H1 (cell line): ENCODE results near the gene SLC35B2.
A peak's percentile ranks its signal among the peaks of the same experiment; 100 is the strongest.

Experiments used
- CREB1 ChIP-seq: IDR thresholded peaks from 2 replicates; pipeline ENCODE4 v1.6.1; 2012; ENCODE audit warnings: inconsistent platforms
- EP300 ChIP-seq, 2 experiments: IDR thresholded peaks; 1 replicate in 1 of 2; 2 replicates in 1 of 2; pipeline ENCODE4 v1.6.1; 2011 to 2012; ENCODE audit warnings: low read depth in 2 of 2, low read length in 2 of 2, mild to moderate bottlenecking in 2 of 2, borderline replicate concordance in 1 of 2, inconsistent platforms in 1 of 2, moderate library complexity in 1 of 2
- EZH2 ChIP-seq: fragments of 200-600 bp; sonication (generic); IDR thresholded peaks from 2 replicates; pipeline ENCODE4 v1.7.1; 2012; ENCODE audit warnings: low read depth, mild to moderate bottlenecking, moderate library complexity, low read length, inconsistent platforms; ENCODE audit not compliant: severe bottlenecking
- POLR2A ChIP-seq, 2 experiments: IDR thresholded peaks; 1 replicate in 1 of 2; 2 replicates in 1 of 2; pipeline ENCODE4 v1.6.1; 2011; ENCODE audit warnings: low read depth in 2 of 2, low read length in 2 of 2, mild to moderate bottlenecking in 2 of 2; ENCODE audit errors: control extremely low read depth in 1 of 2
- RAD21 ChIP-seq, 2 experiments: IDR thresholded peaks in 1 of 2; conservative IDR thresholded peaks in 1 of 2; 2 replicates each; pipeline ENCODE4 v1.6.1; 2011; ENCODE audit warnings: low read depth in 2 of 2, low read length in 2 of 2, improper control_type of control experiment in 1 of 2, inconsistent platforms in 1 of 2, mild to moderate bottlenecking in 1 of 2, moderate library complexity in 1 of 2
- SIN3A ChIP-seq, 2 experiments: IDR thresholded peaks in 1 of 2; conservative IDR thresholded peaks in 1 of 2; 2 replicates each; pipeline ENCODE4 v1.6.1; 2011 to 2012; ENCODE audit warnings: low read length in 2 of 2, improper control_type of control experiment in 1 of 2, low read depth in 1 of 2, mild to moderate bottlenecking in 1 of 2
- TAF1 ChIP-seq: IDR thresholded peaks from 2 replicates; pipeline ENCODE4 v1.6.1; 2011; ENCODE audit warnings: mild to moderate bottlenecking, low read depth, low read length
- ZNF274 ChIP-seq: IDR thresholded peaks from 2 replicates; pipeline ENCODE4 v1.7.0; 2012; ENCODE audit warnings: low read length, borderline replicate concordance; ENCODE audit errors: extremely low read depth
- TF ChIP-seq, protein P1 (sequence below): IDR thresholded peaks from 2 replicates; pipeline ENCODE4 v1.6.1; 2012; ENCODE audit warnings: inconsistent platforms
- TF ChIP-seq, protein P2 (sequence below), 3 experiments: IDR thresholded peaks; 1 replicate in 2 of 3; 2 replicates in 1 of 3; pipeline versions ENCODE4 v1.5.1 to v1.6.1; 2011; ENCODE audit warnings: low read length in 3 of 3, mild to moderate bottlenecking in 3 of 3, inconsistent platforms in 2 of 3, low read depth in 1 of 3, moderate library complexity in 1 of 3; ENCODE audit not compliant: insufficient read depth in 1 of 3; ENCODE audit errors: control extremely low read depth in 1 of 3
- TF ChIP-seq, protein P3 (sequence below): IDR thresholded peaks from 2 replicates; pipeline ENCODE4 v1.6.1; 2011; ENCODE audit warnings: low read length, improper control_type of control experiment

DNA sequence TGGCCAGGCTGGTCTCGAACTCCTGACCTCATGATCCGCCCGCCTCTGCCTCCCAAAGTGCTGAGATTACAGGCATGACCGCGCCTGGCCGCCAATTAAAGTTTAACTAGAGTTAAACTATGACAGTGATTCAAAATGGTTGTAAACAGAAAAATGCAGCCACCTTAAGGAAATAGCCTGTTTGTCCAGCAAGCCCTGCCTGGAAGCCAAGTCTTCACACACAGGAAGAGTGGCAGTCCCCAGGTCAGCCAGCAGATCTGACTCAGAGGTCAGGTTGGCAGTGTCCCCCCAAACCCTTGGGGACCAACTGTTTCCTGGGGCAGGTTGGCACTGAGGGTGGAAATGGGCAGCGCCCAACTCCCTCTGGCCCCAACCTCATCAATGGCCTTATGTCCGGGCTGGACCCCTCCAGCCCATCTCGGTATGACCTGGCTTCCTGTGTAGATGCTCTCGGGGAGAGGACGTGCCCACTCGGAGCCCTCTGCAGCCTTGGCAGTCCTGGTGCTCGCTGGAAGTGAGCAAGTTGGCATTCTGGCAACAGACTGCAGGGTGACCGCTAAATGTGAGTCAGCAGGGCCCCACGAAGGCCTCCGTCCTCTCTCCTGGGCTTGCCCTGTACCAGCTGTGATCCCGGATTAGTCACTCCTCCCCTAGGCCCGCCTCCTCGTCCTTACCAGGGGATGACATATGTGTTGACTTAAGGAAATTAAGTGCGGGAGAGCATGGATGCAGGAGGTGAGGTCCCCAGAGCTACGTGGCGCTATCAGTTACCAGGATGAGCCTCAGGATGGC, 20.1 kb downstream of the SLC35B2 start:
- TF ChIP-seq EZH2 (no peak), TAF1 (no peak), SIN3A (conservative IDR thresholded peaks at IDR 0.05 in 1 of 2, IDR thresholded peaks at IDR 0.05 in 1 of 2; ENCODE audit: low read depth in 1 of 2, low read length in 2 of 2) (peak in 1 of 2 experiments; percentile 72; a peak in 1 of 4 replicates), CREB1 (no peak), ZNF274 (no peak), RAD21 (IDR thresholded peaks at IDR 0.05 in 1 of 2, conservative IDR thresholded peaks at IDR 0.05 in 1 of 2; ENCODE audit: low read depth in 2 of 2, low read length in 2 of 2) (no peak), POLR2A (IDR thresholded peaks at IDR 0.05; ENCODE audit: control extremely low read depth in 1 of 2, low read depth in 2 of 2, low read length in 2 of 2) (no peak; a peak in 1 of 3 replicates), EP300 (IDR thresholded peaks at IDR 0.05; ENCODE audit: borderline replicate concordance in 1 of 2, low read depth in 2 of 2, low read length in 2 of 2) (no peak)
- TF ChIP-seq, protein P1, sequence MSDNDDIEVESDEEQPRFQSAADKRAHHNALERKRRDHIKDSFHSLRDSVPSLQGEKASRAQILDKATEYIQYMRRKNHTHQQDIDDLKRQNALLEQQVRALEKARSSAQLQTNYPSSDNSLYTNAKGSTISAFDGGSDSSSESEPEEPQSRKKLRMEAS = no peak
- TF ChIP-seq, protein P2, sequence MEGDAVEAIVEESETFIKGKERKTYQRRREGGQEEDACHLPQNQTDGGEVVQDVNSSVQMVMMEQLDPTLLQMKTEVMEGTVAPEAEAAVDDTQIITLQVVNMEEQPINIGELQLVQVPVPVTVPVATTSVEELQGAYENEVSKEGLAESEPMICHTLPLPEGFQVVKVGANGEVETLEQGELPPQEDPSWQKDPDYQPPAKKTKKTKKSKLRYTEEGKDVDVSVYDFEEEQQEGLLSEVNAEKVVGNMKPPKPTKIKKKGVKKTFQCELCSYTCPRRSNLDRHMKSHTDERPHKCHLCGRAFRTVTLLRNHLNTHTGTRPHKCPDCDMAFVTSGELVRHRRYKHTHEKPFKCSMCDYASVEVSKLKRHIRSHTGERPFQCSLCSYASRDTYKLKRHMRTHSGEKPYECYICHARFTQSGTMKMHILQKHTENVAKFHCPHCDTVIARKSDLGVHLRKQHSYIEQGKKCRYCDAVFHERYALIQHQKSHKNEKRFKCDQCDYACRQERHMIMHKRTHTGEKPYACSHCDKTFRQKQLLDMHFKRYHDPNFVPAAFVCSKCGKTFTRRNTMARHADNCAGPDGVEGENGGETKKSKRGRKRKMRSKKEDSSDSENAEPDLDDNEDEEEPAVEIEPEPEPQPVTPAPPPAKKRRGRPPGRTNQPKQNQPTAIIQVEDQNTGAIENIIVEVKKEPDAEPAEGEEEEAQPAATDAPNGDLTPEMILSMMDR (IDR thresholded peaks at IDR 0.05; ENCODE audit: control extremely low read depth in 1 of 3, insufficient read depth in 1 of 3, low read depth in 1 of 3, low read length in 3 of 3) = no peak
- TF ChIP-seq, protein P3, sequence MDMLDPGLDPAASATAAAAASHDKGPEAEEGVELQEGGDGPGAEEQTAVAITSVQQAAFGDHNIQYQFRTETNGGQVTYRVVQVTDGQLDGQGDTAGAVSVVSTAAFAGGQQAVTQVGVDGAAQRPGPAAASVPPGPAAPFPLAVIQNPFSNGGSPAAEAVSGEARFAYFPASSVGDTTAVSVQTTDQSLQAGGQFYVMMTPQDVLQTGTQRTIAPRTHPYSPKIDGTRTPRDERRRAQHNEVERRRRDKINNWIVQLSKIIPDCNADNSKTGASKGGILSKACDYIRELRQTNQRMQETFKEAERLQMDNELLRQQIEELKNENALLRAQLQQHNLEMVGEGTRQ = no peak
